OCI-LY1 (cell line): ENCODE data around the gene INSYN2A.

ENCODE experiments used
- H2AFZ ChIP-seq: fragments of 200-600 bp; sonication (generic), shearing (Covaris generic); 2 replicates; pipeline ENCODE4 v1.6.0; 2014; ENCODE audit warnings: antibody characterized with exemption, mild to moderate bottlenecking, low read length
- H3F3A ChIP-seq: fragments of 200-600 bp; sonication (generic), shearing (Covaris generic); 2 replicates; pipeline ENCODE4 v1.6.0; 2014; ENCODE audit warnings: mild to moderate bottlenecking, antibody characterized with exemption, low read length, moderate library complexity; ENCODE audit not compliant: insufficient read depth
- H3K27ac ChIP-seq: fragments of 200-600 bp; sonication (generic); 2 replicates; pipeline ENCODE4 v1.5.1; 2014; ENCODE audit warnings: low read length, mixed run types, mild to moderate bottlenecking, low read depth; ENCODE audit not compliant: poor library complexity, severe bottlenecking
- H3K27me3 ChIP-seq: fragments of 200-600 bp; sonication (generic); 2 replicates; pipeline ENCODE4 v1.6.0; 2014; ENCODE audit warnings: antibody characterized with exemption, mild to moderate bottlenecking, low read length, moderate library complexity; ENCODE audit not compliant: insufficient read depth
- H3K36me3 ChIP-seq: fragments of 200-600 bp; sonication (generic); 2 replicates; pipeline ENCODE4 v1.6.1; 2014; ENCODE audit warnings: mild to moderate bottlenecking, antibody characterized with exemption, low read length, moderate library complexity, mixed read lengths; ENCODE audit not compliant: insufficient read depth
- H3K4me1 ChIP-seq: fragments of 200-600 bp; sonication (generic); 2 replicates; pipeline ENCODE4 v1.5.1; 2014; ENCODE audit warnings: mild to moderate bottlenecking, low read length, moderate library complexity; ENCODE audit not compliant: insufficient read depth, severe bottlenecking
- H3K4me2 ChIP-seq: fragments of 200-600 bp; sonication (generic), shearing (Covaris generic); 2 replicates; pipeline ENCODE4 v1.6.1; 2014; ENCODE audit warnings: low read length
- H3K4me3 ChIP-seq: fragments of 200-600 bp; sonication (generic); 2 replicates; pipeline ENCODE4 v1.5.1; 2014; ENCODE audit warnings: low read length, low read depth, mild to moderate bottlenecking, mixed read lengths; ENCODE audit not compliant: poor library complexity, severe bottlenecking
- H3K79me2 ChIP-seq: fragments of 200-600 bp; shearing (Covaris generic); 2 replicates; pipeline ENCODE4 v1.6.1; 2016; ENCODE audit warnings: mixed run types, low read length, mixed read lengths; ENCODE audit not compliant: insufficient read depth
- H3K9ac ChIP-seq: fragments of 200-600 bp; sonication (generic), shearing (Covaris generic); 2 replicates; pipeline ENCODE4 v1.6.1; 2014; ENCODE audit warnings: mild to moderate bottlenecking, low read length, mixed read lengths
- H3K9me2 ChIP-seq: fragments of 200-600 bp; sonication (generic), shearing (Covaris generic); 2 replicates; pipeline ENCODE4 v1.6.1; 2014; ENCODE audit warnings: low read depth, mild to moderate bottlenecking, low read length, mixed read lengths
- H3K9me3 ChIP-seq: fragments of 200-600 bp; shearing (Covaris generic); 2 replicates; pipeline ENCODE4 v1.6.1; 2014; ENCODE audit warnings: low read length, mixed read lengths
- H4K20me1 ChIP-seq: fragments of 200-600 bp; sonication (generic), shearing (Covaris generic); 2 replicates; pipeline ENCODE4 v1.6.0; 2016; ENCODE audit warnings: mild to moderate bottlenecking, low read length; ENCODE audit not compliant: insufficient read depth
- EZH2 ChIP-seq: fragments of 200-600 bp; sonication (generic), shearing (Covaris generic); IDR thresholded peaks from 2 replicates; pipeline ENCODE4 v1.8.0; 2017; ENCODE audit warnings: borderline replicate concordance, mixed run types, mild to moderate bottlenecking, antibody characterized with exemption, low read length, moderate library complexity, mixed read lengths
- TF ChIP-seq, protein P1 (sequence below): fragments of 200-600 bp; sonication (generic), shearing (Covaris generic); IDR thresholded peaks from 2 replicates; pipeline ENCODE4 v1.5.1; 2017; ENCODE audit warnings: mild to moderate bottlenecking, antibody characterized with exemption, low read length, moderate library complexity, mixed read lengths

The INSYN2A gene

GRCh38 chr10:127146661-127147060, 49.7 kb downstream of the INSYN2A start:
- no peak overlapping the region for H3K27ac ChIP-seq
- H4K20me1 ChIP-seq, result no peaks in the 10 kb centered on the region
- TF ChIP-seq, protein P1, sequence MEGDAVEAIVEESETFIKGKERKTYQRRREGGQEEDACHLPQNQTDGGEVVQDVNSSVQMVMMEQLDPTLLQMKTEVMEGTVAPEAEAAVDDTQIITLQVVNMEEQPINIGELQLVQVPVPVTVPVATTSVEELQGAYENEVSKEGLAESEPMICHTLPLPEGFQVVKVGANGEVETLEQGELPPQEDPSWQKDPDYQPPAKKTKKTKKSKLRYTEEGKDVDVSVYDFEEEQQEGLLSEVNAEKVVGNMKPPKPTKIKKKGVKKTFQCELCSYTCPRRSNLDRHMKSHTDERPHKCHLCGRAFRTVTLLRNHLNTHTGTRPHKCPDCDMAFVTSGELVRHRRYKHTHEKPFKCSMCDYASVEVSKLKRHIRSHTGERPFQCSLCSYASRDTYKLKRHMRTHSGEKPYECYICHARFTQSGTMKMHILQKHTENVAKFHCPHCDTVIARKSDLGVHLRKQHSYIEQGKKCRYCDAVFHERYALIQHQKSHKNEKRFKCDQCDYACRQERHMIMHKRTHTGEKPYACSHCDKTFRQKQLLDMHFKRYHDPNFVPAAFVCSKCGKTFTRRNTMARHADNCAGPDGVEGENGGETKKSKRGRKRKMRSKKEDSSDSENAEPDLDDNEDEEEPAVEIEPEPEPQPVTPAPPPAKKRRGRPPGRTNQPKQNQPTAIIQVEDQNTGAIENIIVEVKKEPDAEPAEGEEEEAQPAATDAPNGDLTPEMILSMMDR, result no peak
- no peak for TF ChIP-seq EZH2
- no peaks in the 10 kb centered on the region for H3F3A ChIP-seq
- H3K4me2 ChIP-seq, result no peak overlapping the region
- H2AFZ ChIP-seq, result no peak overlapping the region
- H3K36me3 ChIP-seq, result no peaks in the 10 kb centered on the region
- no peaks in the 10 kb centered on the region for H3K9me3 ChIP-seq
- H3K79me2 ChIP-seq, result no peaks in the 10 kb centered on the region
- no peak overlapping the region for H3K4me3 ChIP-seq
- H3K9ac ChIP-seq, result no peak overlapping the region
- H3K4me1 ChIP-seq, result no peaks in the 10 kb centered on the region
- no peaks in the 10 kb centered on the region for H3K9me2 ChIP-seq
- H3K27me3 ChIP-seq, result no peaks in the 10 kb centered on the region
